Upper lobe of left lung (tissue), 6 donors: Measurements from ENCODE around the gene CLEC20A. TPM values are rescaled to one million over a fixed set of nuclear protein-coding genes. Genes with fewer than 3 reads are reported as not detected.

Experiments used
- ATAC-seq, 2 donors: fragments of 200-7000 bp; cut with Tn5 transposase; one replicate each; pipeline ENCODE4 v1.9.1; 2022; ENCODE audit warnings: mild to moderate bottlenecking in 2 of 2, moderate library complexity in 2 of 2; ENCODE audit not compliant: low FRiP score in 2 of 2
- DNase-seq, 2 donors: peaks; one replicate each; pipeline ENCODE4 v3.0.0-alpha.2; 2019 to 2020
- H3K27ac ChIP-seq, 4 donors: fragments of 200-600 bp; sonication (generic); one replicate each; pipeline ENCODE4 v1.5.1; 2016 to 2019
- H3K27me3 ChIP-seq, 4 donors: fragments of 200-600 bp; sonication (generic); one replicate each; pipeline ENCODE4 v1.5.1; 2017 to 2019
- H3K36me3 ChIP-seq, 4 donors: fragments of 200-600 bp; sonication (generic); one replicate each; pipeline ENCODE4 v1.5.1; 2016 to 2019
- H3K4me1 ChIP-seq, 4 donors: fragments of 200-600 bp; sonication (generic); one replicate each; pipeline ENCODE4 v1.5.1; 2018 to 2019
- H3K4me3 ChIP-seq, 4 donors: fragments of 200-600 bp; sonication (generic); one replicate each; pipeline ENCODE4 v1.5.1; 2017 to 2019; ENCODE audit warnings: mild to moderate bottlenecking in 2 of 4, moderate library complexity in 1 of 4
- H3K9me3 ChIP-seq, 4 donors: fragments of 200-600 bp; sonication (generic); one replicate each; pipeline ENCODE4 v1.5.1; 2018 to 2019
- CTCF ChIP-seq, 6 experiments: fragments of 450-650 bp in 4 of 6; fragments of 200-600 bp in 2 of 6; sonication (generic) in 2 of 6; IDR thresholded peaks; one replicate each; pipeline ENCODE4 v1.5.1; 2016 to 2019; ENCODE audit warnings: antibody characterized with exemption in 6 of 6
- EP300 ChIP-seq, 4 donors: sonication (generic); formaldehyde crosslinking; IDR thresholded peaks; one replicate each; pipeline ENCODE4 v1.5.1; 2017; ENCODE audit warnings: antibody characterized with exemption in 4 of 4, control low read depth in 2 of 4
- POLR2A ChIP-seq, 4 donors: fragments of 450-650 bp; IDR thresholded peaks; one replicate each; pipeline ENCODE4 v1.5.1; 2016 to 2017; ENCODE audit warnings: antibody characterized with exemption in 4 of 4, mild to moderate bottlenecking in 2 of 4
- POLR2AphosphoS5 ChIP-seq, 2 donors: sonication (generic); formaldehyde crosslinking; IDR thresholded peaks; one replicate each; pipeline ENCODE4 v1.5.1; 2017; ENCODE audit warnings: antibody characterized with exemption in 2 of 2
- WGBS, 2 donors: methylation state at CpG; one replicate each; pipeline ENCODE4 v1.1.5; 2017 to 2018; 5-methylcytosine and 5-hydroxymethylcytosine counted together
- total RNA-seq, 6 donors: library from RNA; depleted of rRNA in 4 of 6; stranded (reverse); fragments of >200 nt in 4 of 6; gene quantifications; one replicate each; pipeline versions ENCODE4 v1.1.0 to v1.2.1, GENCODE V29; 2016 to 2021
- donor health status: DM: no; HTN: no; CAD: no; lungs with moderate emphysema.
- donor health status: DM: no; HTN: yes; CAD: no; lungs with severe emphysema.

The CLEC20A gene
- total RNA-seq, 6 donors from 2014 or later: not detected

- Histone ChIP-seq H3K4me1 (peaks cover 0 to 15% (median 3%) of the 10 kb centered on the region in 4 donors), H3K27me3 (no peaks in the 10 kb centered on the region), H3K27ac (no peak overlapping the region), H3K36me3 (no peaks in the 10 kb centered on the region), H3K9me3 (no peaks in the 10 kb centered on the region), H3K4me3 (no peak overlapping the region)
- WGBS, 2 donors: 97 to 99% methylated on average over 6 to 8 of the region's 8 CpGs
- TF ChIP-seq POLR2A (IDR thresholded peaks at IDR 0.05) (no peak), CTCF (IDR thresholded peaks at IDR 0.05) (no peak), EP300 (IDR thresholded peaks at IDR 0.05) (no peak), POLR2AphosphoS5 (IDR thresholded peaks at IDR 0.05) (no peak)
- no peak for ATAC-seq
- DNase-seq: peak in 1 of 2 donors; percentile 15
These were observed 6.6 kb downstream of the CLEC20A start for GRCh38 chr1:178490136-178490535.

GRCh38 chr1:178489399-178489798, 7.4 kb downstream of the CLEC20A start:
- 87 to 92% methylated on average over 4 of the region's 4 CpGs for WGBS, 2 donors

GRCh38 chr1:178488393-178488792, 8.4 kb downstream of the CLEC20A start:
- no peak overlapping the region for H3K27ac ChIP-seq
- DNase-seq: no peak
- TF ChIP-seq POLR2A (IDR thresholded peaks at IDR 0.05): no peak
- no peak for TF ChIP-seq CTCF (IDR thresholded peaks at IDR 0.05)
- no peak for TF ChIP-seq POLR2AphosphoS5 (IDR thresholded peaks at IDR 0.05)
- no peak for TF ChIP-seq EP300 (IDR thresholded peaks at IDR 0.05)
- H3K9me3 ChIP-seq: no peaks in the 10 kb centered on the region
- no peaks in the 10 kb centered on the region for H3K36me3 ChIP-seq
- WGBS, 2 donors: 89 to 100% methylated on average over 4 of the region's 4 CpGs
- no peak overlapping the region for H3K4me3 ChIP-seq
- H3K4me1 ChIP-seq: peaks cover 0 to 15% (median 4%) of the 10 kb centered on the region in 4 donors
- no peaks in the 10 kb centered on the region for H3K27me3 ChIP-seq
- ATAC-seq: no peak

More at GRCh38 chr1:178489399-178489798, 7.4 kb downstream of the CLEC20A start:
- peaks cover 0 to 15% (median 4%) of the 10 kb centered on the region in 4 donors for H3K4me1 ChIP-seq
- TF ChIP-seq POLR2AphosphoS5 (IDR thresholded peaks at IDR 0.05) (no peak), POLR2A (IDR thresholded peaks at IDR 0.05) (no peak), EP300 (IDR thresholded peaks at IDR 0.05) (no peak), CTCF (IDR thresholded peaks at IDR 0.05) (no peak)
- H3K4me3 ChIP-seq: no peak overlapping the region
- no peaks in the 10 kb centered on the region for H3K9me3 ChIP-seq
- ATAC-seq (no peak), DNase-seq (no peak)
- no peaks in the 10 kb centered on the region for H3K27me3 ChIP-seq
- no peaks in the 10 kb centered on the region for H3K36me3 ChIP-seq
- H3K27ac ChIP-seq: no peak overlapping the region

GRCh38 chr1:178487070-178487615, 9.6 kb downstream of the CLEC20A start:
- WGBS, 2 donors: 55 to 66% methylated on average over 16 to 20 of the region's 20 CpGs
- DNase-seq: no peak
- no peaks in the 10 kb centered on the region for H3K36me3 ChIP-seq
- TF ChIP-seq POLR2AphosphoS5 (IDR thresholded peaks at IDR 0.05) (no peak), CTCF (IDR thresholded peaks at IDR 0.05) (no peak), EP300 (IDR thresholded peaks at IDR 0.05) (no peak), POLR2A (IDR thresholded peaks at IDR 0.05) (no peak)
- H3K9me3 ChIP-seq: no peaks in the 10 kb centered on the region
- H3K4me3 ChIP-seq: peak overlapping the region in 3 of 4 donors; percentile 25 to 43 (median 38)
- peaks cover 0 to 15% (median 4%) of the 10 kb centered on the region in 4 donors for H3K4me1 ChIP-seq
- ATAC-seq: peak in 1 of 2 donors; percentile 39
- H3K27ac ChIP-seq: no peak overlapping the region
- no peaks in the 10 kb centered on the region for H3K27me3 ChIP-seq
